H1 (cell line): ENCODE measurements around the gene ADGRL3. TPM values are rescaled to one million over a fixed set of nuclear protein-coding genes. Genes with fewer than 3 reads are reported as not detected.

Experiments used
- CTCF ChIA-PET: fragments of 300-600 bp; sonication (Branson Sonifier 250); formaldehyde crosslinking; loops from one replicate; lab custom pipeline; 2021; ENCODE audit not compliant: partially characterized antibody; lab: Charles Lee
- POLR2A ChIA-PET: fragments of 300-600 bp; sonication (Branson Sonifier 250); formaldehyde crosslinking; loops from one replicate; lab custom pipeline; 2021; ENCODE audit warnings: inconsistent platforms; ENCODE audit not compliant: partially characterized antibody; lab: Charles Lee
- DNase-seq, 2 experiments: peaks; one replicate each; pipeline versions ENCODE4 v3.0.0 to v3.0.0-alpha.2; 2010 to 2022; ENCODE audit warnings: low spot score in 2 of 2, low read depth in 1 of 2, mixed read lengths in 1 of 2
- FAIRE-seq: peaks from 2 replicates; lab custom pipeline; 2011; peaks lifted over from hg19 to GRCh38; lab: Jason Lieb, UNC
- H2AFZ ChIP-seq: 2 replicates; pipeline ENCODE4 v1.8.1; 2012; ENCODE audit warnings: low read length, inconsistent platforms
- H2AK5ac ChIP-seq: 2 replicates; pipeline ENCODE4 v1.6.1; 2013; ENCODE audit warnings: low read depth, low read length
- H2BK120ac ChIP-seq: replicated peaks from 2 replicates; pipeline ENCODE3; 2013; ENCODE audit warnings: low read depth, low read length, inconsistent platforms
- H2BK12ac ChIP-seq: 2 replicates; pipeline ENCODE4 v1.6.1; 2013; ENCODE audit warnings: low read depth, low read length
- H2BK15ac ChIP-seq: 2 replicates; pipeline ENCODE4 v1.6.1; 2013; ENCODE audit warnings: low read length
- H2BK20ac ChIP-seq: 2 replicates; pipeline ENCODE4 v1.6.1; 2013; ENCODE audit warnings: low read length
- H2BK5ac ChIP-seq: 2 replicates; pipeline ENCODE4 v1.6.1; 2013; ENCODE audit warnings: low read depth, low read length
- H3K14ac ChIP-seq: 2 replicates; pipeline ENCODE4 v1.6.1; 2013; ENCODE audit warnings: inconsistent platforms; ENCODE audit not compliant: insufficient read length
- H3K18ac ChIP-seq: 2 replicates; pipeline ENCODE4 v1.6.1; 2013; ENCODE audit warnings: low read length; ENCODE audit errors: extremely low read depth
- H3K23ac ChIP-seq: 2 replicates; pipeline ENCODE4 v1.6.1; 2013; ENCODE audit warnings: inconsistent platforms; ENCODE audit not compliant: insufficient read length
- H3K23me2 ChIP-seq: 2 replicates; pipeline ENCODE4 v1.6.1; 2013; ENCODE audit warnings: low read depth, low read length
- H3K27ac ChIP-seq: 2 replicates; pipeline ENCODE4 v1.6.1; 2011; ENCODE audit warnings: low read depth, low read length, inconsistent platforms
- H3K27me3 ChIP-seq, 4 experiments: replicated peaks in 1 of 4; 1 replicate in 1 of 4; 2 replicates in 3 of 4; pipeline versions ENCODE4 v1.6.1 to v1.8.1; 2011 to 2013; ENCODE audit warnings: low read length in 3 of 4, mild to moderate bottlenecking in 3 of 4, inconsistent platforms in 2 of 4, mixed read lengths in 2 of 4, moderate library complexity in 1 of 4; ENCODE audit not compliant: control insufficient read depth in 3 of 4, insufficient read depth in 3 of 4; ENCODE audit errors: extremely low read depth in 1 of 4
- H3K36me3 ChIP-seq, 4 experiments: 2 replicates each; pipeline versions ENCODE4 v1.6.1 to v1.8.1; 2011 to 2013; ENCODE audit warnings: mild to moderate bottlenecking in 4 of 4, low read length in 3 of 4, moderate library complexity in 2 of 4, control low read depth in 1 of 4, inconsistent platforms in 1 of 4; ENCODE audit not compliant: insufficient read depth in 4 of 4, control insufficient read depth in 2 of 4
- H3K4ac ChIP-seq: replicated peaks from 2 replicates; pipeline ENCODE3; 2013; ENCODE audit warnings: low read length, low read depth, mixed read lengths, inconsistent platforms; ENCODE audit not compliant: insufficient read length
- H3K4me1 ChIP-seq, 4 experiments: replicated peaks in 1 of 4; 1 replicate in 1 of 4; 2 replicates in 3 of 4; pipeline versions ENCODE4 v1.6.1 to v1.8.1; 2011 to 2013; ENCODE audit warnings: low read length in 3 of 4, inconsistent platforms in 2 of 4, mixed read lengths in 1 of 4; ENCODE audit not compliant: insufficient read depth in 4 of 4, control insufficient read depth in 3 of 4
- H3K4me2 ChIP-seq, 2 experiments: 2 replicates each; pipeline versions ENCODE4 v1.6.1 to v1.8.1; 2011 to 2013; ENCODE audit warnings: low read depth in 2 of 2, low read length in 2 of 2, control low read depth in 1 of 2, inconsistent platforms in 1 of 2, mild to moderate bottlenecking in 1 of 2; ENCODE audit not compliant: insufficient read depth in 1 of 2
- H3K4me3 ChIP-seq, 4 experiments: fragments of 200-600, 300-600 bp in 1 of 4; sonication (generic), shearing (Covaris generic), sonication (Bioruptor Twin) in 1 of 4; 2 replicates each; pipeline versions ENCODE4 v1.5.1 to v1.8.1; 2011 to 2016; ENCODE audit warnings: low read length in 4 of 4, low read depth in 3 of 4, control low read depth in 2 of 4, inconsistent platforms in 2 of 4, mild to moderate bottlenecking in 2 of 4, mixed read lengths in 1 of 4, moderate library complexity in 1 of 4; ENCODE audit not compliant: insufficient read depth in 2 of 4; ENCODE audit errors: extremely low read depth in 1 of 4
- H3K56ac ChIP-seq: replicated peaks from 2 replicates; pipeline ENCODE3; 2013; ENCODE audit warnings: low read depth, mild to moderate bottlenecking, mixed read lengths, low read length, inconsistent platforms; ENCODE audit not compliant: insufficient read length
- H3K79me1 ChIP-seq: 2 replicates; pipeline ENCODE4 v1.6.1; 2013; ENCODE audit warnings: low read depth, low read length, control low read depth
- H3K79me2 ChIP-seq, 2 experiments: 2 replicates each; pipeline versions ENCODE4 v1.6.1 to v1.8.1; 2012 to 2013; ENCODE audit warnings: low read length in 2 of 2, mild to moderate bottlenecking in 2 of 2, inconsistent platforms in 1 of 2; ENCODE audit not compliant: insufficient read depth in 2 of 2, control insufficient read depth in 1 of 2
- H3K9ac ChIP-seq, 4 experiments: replicated peaks in 1 of 4; 1 replicate in 1 of 4; 2 replicates in 3 of 4; pipeline versions ENCODE4 v1.6.1 to v1.8.1; 2011 to 2013; ENCODE audit warnings: low read depth in 3 of 4, low read length in 3 of 4, control low read depth in 2 of 4, mild to moderate bottlenecking in 2 of 4, moderate library complexity in 2 of 4, inconsistent platforms in 1 of 4; ENCODE audit errors: extremely low read depth in 1 of 4
- H3K9me3 ChIP-seq, 2 experiments: 2 replicates each; pipeline versions ENCODE4 v1.6.1 to v1.8.1; 2012 to 2013; ENCODE audit warnings: mild to moderate bottlenecking in 2 of 2, moderate library complexity in 2 of 2, control low read depth in 1 of 2, inconsistent platforms in 1 of 2, low read depth in 1 of 2, low read length in 1 of 2, mixed read lengths in 1 of 2; ENCODE audit not compliant: insufficient read depth in 2 of 2
- H4K20me1 ChIP-seq, 2 experiments: replicated peaks in 1 of 2; 2 replicates each; pipeline versions ENCODE3 to v1.8.1; 2011 to 2013; ENCODE audit warnings: inconsistent platforms in 2 of 2, low read length in 2 of 2, mild to moderate bottlenecking in 1 of 2; ENCODE audit not compliant: insufficient read depth in 2 of 2, control insufficient read depth in 1 of 2
- H4K5ac ChIP-seq: 2 replicates; pipeline ENCODE4 v1.6.1; 2013; ENCODE audit warnings: low read length, low read depth, mixed read lengths, inconsistent platforms; ENCODE audit not compliant: insufficient read length
- H4K8ac ChIP-seq: 2 replicates; pipeline ENCODE4 v1.8.0; 2013; ENCODE audit warnings: mild to moderate bottlenecking, moderate library complexity, low read length, inconsistent platforms; ENCODE audit not compliant: insufficient read depth; ENCODE audit errors: extremely low read depth
- H4K91ac ChIP-seq: replicated peaks from 2 replicates; pipeline ENCODE3; 2013; ENCODE audit warnings: low read length, mixed read lengths, inconsistent platforms; ENCODE audit not compliant: insufficient read length
- BRCA1 ChIP-seq: IDR thresholded peaks from 2 replicates; pipeline ENCODE4 v1.6.1; 2012; ENCODE audit warnings: low read depth, low read length, improper control_type of control experiment
- PHF8 ChIP-seq: fragments of 200-600 bp; sonication (generic); conservative IDR thresholded peaks from 2 replicates; pipeline ENCODE4 v1.7.1; 2012; ENCODE audit warnings: low read depth, mild to moderate bottlenecking, inconsistent platforms, low read length, moderate library complexity
- SRF ChIP-seq: IDR thresholded peaks from 2 replicates; pipeline ENCODE4 v1.6.1; 2011; ENCODE audit warnings: mild to moderate bottlenecking, low read depth, low read length, moderate library complexity
- TBP ChIP-seq: IDR thresholded peaks from 2 replicates; pipeline ENCODE4 v1.6.1; 2011; ENCODE audit warnings: low read depth, low read length, improper control_type of control experiment
- WGBS, 2 experiments: shearing (Covaris generic) in 1 of 2; methylation state at CpG; one replicate each; pipeline versions ENCODE4 v1.1.6 to v1.1.7; 2013 to 2015; ENCODE audit warnings: low lambda C conversion rate in 2 of 2, mixed read lengths in 2 of 2, inconsistent platforms in 1 of 2, low coverage in 1 of 2, missing lambda C conversion rate in 1 of 2; ENCODE audit not compliant: insufficient replicate concordance in 2 of 2, insufficient coverage in 1 of 2, insufficient read length in 1 of 2; ENCODE audit errors: extremely low coverage in 1 of 2, missing lambda C conversion rate in 1 of 2; 5-methylcytosine and 5-hydroxymethylcytosine counted together
- polyA plus RNA-seq, 7 experiments: library from polyadenylated mRNA; depleted of rRNA in 3 of 7; stranded (reverse) in 5 of 7; unstranded in 2 of 7; fragments of >200 nt in 5 of 7; fragments of 200-250 nt in 2 of 7; gene quantifications; 1 replicate in 5 of 7; 2 replicates in 1 of 7; 4 replicates in 1 of 7; pipeline versions ENCODE4 v1.2.1 to v1.2.3, GENCODE V29; 2011 to 2013; ENCODE audit warnings: missing spikeins in 2 of 7, mixed read lengths in 2 of 7
- total RNA-seq: library from RNA; stranded (reverse); fragmentation: NEBNext Ultra II Directional; extraction: Animal tissue kit (Norgen Biotek cat#: 25700); gene quantifications from 2 replicates; pipeline ENCODE4 v1.2.1, GENCODE V29; 2021

ADGRL3 gene
- total and polyA plus RNA-seq, 2 of the 8 experiments (the other 6 are each of a cell fraction or from before 2014, with no cell fraction given) = 6.6 to 13.0 TPM

- no peak overlapping the region for H4K8ac ChIP-seq
- no peak overlapping the region for H2BK120ac ChIP-seq
- H3K9me3 ChIP-seq = no peaks in the 10 kb centered on the region
- H2BK5ac ChIP-seq = no peak overlapping the region
- no peak overlapping the region for H3K14ac ChIP-seq
- no peak overlapping the region for H3K56ac ChIP-seq
- ChIA-PET POLR2A (no interaction called here), CTCF (interaction anchor here (1.4 kb wide), 1 partner anchor 94 kb away, joined by 4 read pairs; no protein-coding TSS in a partner anchor)
- no peak overlapping the region for H3K4me3 ChIP-seq
- 69% methylated on average over 3 of the region's 3 CpGs; no CpG with 5 or more reads in 1 of the 2 experiments for WGBS, 2 experiments
- H3K23ac ChIP-seq = no peak overlapping the region
- peaks cover 0 to 6% (median 1%) of the 10 kb centered on the region in 4 experiments; a peak in 2 of 7 replicates for H3K4me1 ChIP-seq
- DNase-seq (no peak), FAIRE-seq (no peak)
- H4K91ac ChIP-seq = no peak overlapping the region
- H3K9ac ChIP-seq = no peak overlapping the region
- no peak overlapping the region for H2BK20ac ChIP-seq
- no peak overlapping the region for H4K5ac ChIP-seq
- H3K79me2 ChIP-seq = no peaks in the 10 kb centered on the region
- H2AFZ ChIP-seq = no peak overlapping the region
- H3K27ac ChIP-seq = no peak overlapping the region
- H3K23me2 ChIP-seq = no peaks in the 10 kb centered on the region
- H3K4ac ChIP-seq = no peak overlapping the region
- H3K4me2 ChIP-seq = no peak overlapping the region
- no peaks in the 10 kb centered on the region for H3K27me3 ChIP-seq
- H3K79me1 ChIP-seq = no peaks in the 10 kb centered on the region
- no peaks in the 10 kb centered on the region for H3K36me3 ChIP-seq
- no peak overlapping the region for H2BK12ac ChIP-seq
- H4K20me1 ChIP-seq = no peaks in the 10 kb centered on the region
- no peak overlapping the region for H2BK15ac ChIP-seq
- H3K18ac ChIP-seq = no peak overlapping the region
- H2AK5ac ChIP-seq = no peak overlapping the region
- no peak for TF ChIP-seq TBP
- no peak for TF ChIP-seq BRCA1
- no peak for TF ChIP-seq SRF
- TF ChIP-seq PHF8 = no peak
Observed at GRCh38 chr4:61890321-61890720, 690.2 kb downstream of the ADGRL3 start.
